Stimulated activated CD4-positive, alpha-beta T cell treated with anti-CD3 and anti-CD28 coated beads, Interleukin-4, amount 100 ng/mL, for 24 hours (primary cell): ENCODE measurements around the gene MSI2.

Experiments used
- DNase-seq: peaks from one replicate; pipeline ENCODE4 v3.0.0-alpha.2; 2020

Gene MSI2

GRCh38 chr17:57631871-57632270 lies 375.5 kb downstream of the MSI2 start:
- DNase-seq = no peak

GRCh38 chr17:57632294-57632693 lies 376.0 kb downstream of the MSI2 start:
- DNase-seq = no peak

GRCh38 chr17:57633236-57633635 lies 376.9 kb downstream of the MSI2 start:
- DNase-seq = no peak

- no peak for DNase-seq
These were observed 378.6 kb downstream of the MSI2 start for GRCh38 chr17:57634713-57635465.

- DNase-seq = no peak
These were observed 380.0 kb downstream of the MSI2 start for GRCh38 chr17:57636274-57636673.

GRCh38 chr17:57636985-57637665 lies 380.8 kb downstream of the MSI2 start:
- DNase-seq = no peak

- no peak for DNase-seq
These were observed 381.3 kb downstream of the MSI2 start for GRCh38 chr17:57637666-57638010.

GRCh38 chr17:57638284-57638683 lies 382.0 kb downstream of the MSI2 start:
- DNase-seq = no peak

GRCh38 chr17:57639381-57639780 lies 383.1 kb downstream of the MSI2 start:
- DNase-seq = no peak

GRCh38 chr17:57640079-57640478 lies 383.8 kb downstream of the MSI2 start:
- no peak for DNase-seq

GRCh38 chr17:57641761-57642160 lies 385.4 kb downstream of the MSI2 start:
- no peak for DNase-seq

- DNase-seq = no peak
These were observed 386.7 kb downstream of the MSI2 start for GRCh38 chr17:57643062-57643461.

- DNase-seq = no peak
These were observed 388.0 kb downstream of the MSI2 start for GRCh38 chr17:57644326-57644725.

GRCh38 chr17:57645950-57646665 lies 389.8 kb downstream of the MSI2 start:
- DNase-seq = no peak

- no peak for DNase-seq
These were observed 392.4 kb downstream of the MSI2 start for GRCh38 chr17:57648720-57649119.

GRCh38 chr17:57649191-57649590 lies 392.9 kb downstream of the MSI2 start:
- DNase-seq = no peak

- no peak for DNase-seq
These were observed 393.6 kb downstream of the MSI2 start for GRCh38 chr17:57649731-57650484.

- DNase-seq = no peak
These were observed 394.2 kb downstream of the MSI2 start for GRCh38 chr17:57650548-57650947.

- no peak for DNase-seq
These were observed 395.1 kb downstream of the MSI2 start for GRCh38 chr17:57651451-57651850.

GRCh38 chr17:57651996-57652395 lies 395.7 kb downstream of the MSI2 start:
- DNase-seq = no peak

GRCh38 chr17:57652811-57653210 lies 396.5 kb downstream of the MSI2 start:
- DNase-seq = no peak

GRCh38 chr17:57653279-57653678 lies 397.0 kb downstream of the MSI2 start:
- DNase-seq = no peak

- DNase-seq = no peak
These were observed 397.9 kb downstream of the MSI2 start for GRCh38 chr17:57654040-57654775.
